HepG2 (cell line): ENCODE measurements around the gene ACKR4. TPM values are rescaled to one million over a fixed set of nuclear protein-coding genes. Genes with fewer than 3 reads are reported as not detected.

Experiments
- ATAC-seq: fragments of 200-7000 bp; cut with Tn5 transposase; 3 replicates; pipeline ENCODE4 v1.9.1; 2020; ENCODE audit warnings: mild to moderate bottlenecking, moderate library complexity
- BruUV-seq: library from RNA; stranded (reverse); fragments of 400-500 nt; replicated peaks from 2 replicates; lab custom pipeline; 2021; lab: Mats Ljungman, UMichigan
- CTCF ChIA-PET: fragments of 300-600 bp; formaldehyde crosslinking; extraction: SDS; loops from one replicate; lab custom pipeline; 2021; ENCODE audit warnings: low total read pairs, inconsistent platforms, low intra/inter-chr PET ratio; lab: Yijun Ruan, JAX
- POLR2A ChIA-PET: fragments of 350-600 bp; sonication (Branson Sonifier 250); formaldehyde crosslinking; loops from one replicate; lab custom pipeline; 2020; ENCODE audit warnings: antibody characterized with exemption, inconsistent platforms; lab: Yijun Ruan, JAX
- DNase-seq: peaks from one replicate; pipeline ENCODE4 v3.0.0-alpha.2; 2015; ENCODE audit warnings: low spot score
- FAIRE-seq: peaks from 3 replicates; lab custom pipeline; 2011; peaks lifted over from hg19 to GRCh38; lab: Jason Lieb, UNC
- H2AFZ ChIP-seq: one replicate; pipeline ENCODE4 v1.6.1; 2011; ENCODE audit warnings: low read length, inconsistent platforms
- H3K27ac ChIP-seq: fragments of 300-600 bp; 3 replicates; pipeline ENCODE4 v1.8.0; 2011; ENCODE audit warnings: mixed run types, mild to moderate bottlenecking, mixed read lengths, low read length, inconsistent platforms; ENCODE audit not compliant: insufficient read depth; ENCODE audit errors: extremely low read length
- H3K27me3 ChIP-seq, 2 experiments: fragments of 200-600 bp in 1 of 2; 2 replicates in 1 of 2; 3 replicates in 1 of 2; pipeline versions ENCODE4 v1.6.0 to v1.8.0; 2011; ENCODE audit warnings: low read length in 2 of 2, mild to moderate bottlenecking in 2 of 2, moderate library complexity in 2 of 2, inconsistent platforms in 1 of 2; ENCODE audit not compliant: insufficient read depth in 2 of 2, control insufficient read depth in 1 of 2
- H3K36me3 ChIP-seq, 2 experiments: fragments of 200-600 bp in 1 of 2; replicated peaks in 1 of 2; 2 replicates in 1 of 2; 3 replicates in 1 of 2; pipeline versions ENCODE4 v1.5.1 to v1.8.0; 2011; ENCODE audit warnings: low read length in 2 of 2, inconsistent platforms in 1 of 2; ENCODE audit not compliant: insufficient read depth in 2 of 2, control insufficient read depth in 1 of 2
- H3K4me1 ChIP-seq: 2 replicates; pipeline ENCODE4 v1.5.1; 2012; ENCODE audit warnings: low read length, inconsistent platforms; ENCODE audit not compliant: insufficient read depth
- H3K4me2 ChIP-seq: 2 replicates; pipeline ENCODE4 v1.6.0; 2011; ENCODE audit warnings: low read depth, low read length, inconsistent platforms
- H3K4me3 ChIP-seq, 3 experiments: fragments of 200-600 bp in 1 of 3; sonication (generic), shearing (Covaris generic) in 1 of 3; replicated peaks in 1 of 3; 2 replicates each; pipeline ENCODE4 v1.5.1; 2011 to 2016; ENCODE audit warnings: low read length in 3 of 3, inconsistent platforms in 2 of 3, low read depth in 2 of 3, mild to moderate bottlenecking in 2 of 3, control low read depth in 1 of 3, mixed read lengths in 1 of 3; ENCODE audit not compliant: insufficient read depth in 1 of 3
- H3K79me2 ChIP-seq: one replicate; pipeline ENCODE4 v1.6.1; 2011; ENCODE audit warnings: low read length, inconsistent platforms; ENCODE audit not compliant: insufficient read depth
- H3K9ac ChIP-seq: 2 replicates; pipeline ENCODE4 v1.6.0; 2011; ENCODE audit warnings: mild to moderate bottlenecking, low read depth, low read length, inconsistent platforms; ENCODE audit not compliant: insufficient read depth
- H3K9me3 ChIP-seq: 2 replicates; pipeline ENCODE4 v1.5.1; 2012; ENCODE audit warnings: mild to moderate bottlenecking, low read length
- H4K20me1 ChIP-seq: 2 replicates; pipeline ENCODE4 v1.6.0; 2011; ENCODE audit warnings: inconsistent platforms, mild to moderate bottlenecking, low read length, moderate library complexity; ENCODE audit not compliant: insufficient read depth
- E2F1 ChIP-seq: sonication (generic); formaldehyde crosslinking; IDR thresholded peaks from 2 replicates; pipeline ENCODE4 v1.5.0; 2020; ENCODE audit warnings: missing genetic modification reagents
- FOXP4 ChIP-seq: sonication (generic); formaldehyde crosslinking; IDR thresholded peaks from 2 replicates; pipeline ENCODE4 v1.4.0; 2020; ENCODE audit warnings: missing genetic modification reagents
- GPBP1L1 ChIP-seq: sonication (generic); formaldehyde crosslinking; IDR thresholded peaks from 2 replicates; pipeline ENCODE4 v1.5.0; 2020; ENCODE audit warnings: mild to moderate bottlenecking, missing genetic modification reagents
- NFE2L2 ChIP-seq: fragments of 150-350 bp; IDR thresholded peaks from 2 replicates; pipeline ENCODE4 v1.6.1; 2014; ENCODE audit warnings: low read length
- ONECUT2 ChIP-seq: sonication (generic); formaldehyde crosslinking; IDR thresholded peaks from 2 replicates; pipeline ENCODE4 v1.4.0; 2020; ENCODE audit warnings: missing genetic modification reagents
- POLR2A ChIP-seq, 2 experiments: IDR thresholded peaks; 2 replicates each; pipeline ENCODE4 v1.6.1; 2011; ENCODE audit warnings: low read depth in 2 of 2, low read length in 2 of 2, mild to moderate bottlenecking in 1 of 2, moderate library complexity in 1 of 2; ENCODE audit not compliant: insufficient read depth in 1 of 2
- PRDM15 ChIP-seq: sonication (generic); formaldehyde crosslinking; IDR thresholded peaks from 2 replicates; pipeline ENCODE4 v1.4.0; 2020; ENCODE audit warnings: missing genetic modification reagents
- ZNF20 ChIP-seq: sonication (generic); formaldehyde crosslinking; IDR thresholded peaks from 2 replicates; pipeline ENCODE4 v1.4.0; 2020; ENCODE audit warnings: mild to moderate bottlenecking, moderate library complexity, missing genetic modification reagents
- ZNF670 ChIP-seq: sonication (generic); formaldehyde crosslinking; IDR thresholded peaks from 2 replicates; pipeline ENCODE4 v1.8.0; 2022; ENCODE audit warnings: mild to moderate bottlenecking, missing genetic modification reagents, borderline replicate concordance
- WGBS: methylation state at CpG from one replicate; pipeline ENCODE4 v1.1.6; 2017; ENCODE audit warnings: low lambda C conversion rate; 5-methylcytosine and 5-hydroxymethylcytosine counted together
- in situ Hi-C: cut with HindIII; loops from 2 replicates; pipeline ENCODE4 v1.10.0; 2017; ENCODE audit warnings: low pct_unique_long_range_greater_than_20kb; ENCODE audit not compliant: extremely low pct_ligation_motif_present
- intact Hi-C: fragments of 100-400 bp; cut with micrococcal nuclease; formaldehyde crosslinking; loops from one replicate; pipeline ENCODE4 v1.10.0; 2022; ENCODE audit not compliant: unreplicated experiment
- polyA plus RNA-seq, 8 experiments: library from polyadenylated mRNA; depleted of rRNA in 3 of 8; stranded (reverse) in 7 of 8; unstranded in 1 of 8; fragments of >200 nt; fragmentation: Illumina TruSeq in 4 of 8; extraction: Trizol in 4 of 8; gene quantifications; 2 replicates each; pipeline versions ENCODE4 v1.2.1 to v1.2.3, GENCODE V29; 2011 to 2016; ENCODE audit warnings: low read depth in 4 of 8, missing spikeins in 1 of 8, mixed read lengths in 1 of 8; ENCODE audit not compliant: insufficient read depth in 1 of 8
- total RNA-seq, 5 experiments: library from RNA; depleted of rRNA; stranded (reverse); fragments of >200 nt; fragmentation: Illumina TruSeq; extraction: Trizol; gene quantifications; 2 replicates each; pipeline ENCODE4 v1.2.3, GENCODE V29; 2016; ENCODE audit warnings: low read depth in 1 of 5

The ACKR4 gene
- total and polyA plus RNA-seq, 2 of the 13 experiments (the other 11 are each of a cell fraction or from before 2014, with no cell fraction given): 0.16 TPM; not detected in 1

GRCh38 chr3:132596326-132596725, 744 bp upstream of the ACKR4 start (continued):
- no peak for TF ChIP-seq PRDM15 (CRISPR knock-in tag)
- no peak for TF ChIP-seq NFE2L2
- no peak for TF ChIP-seq FOXP4 (CRISPR knock-in tag)
- TF ChIP-seq GPBP1L1: no peak

GRCh38 chr3:132597660-132598059, 590 bp downstream of the ACKR4 start:
- Histone ChIP-seq H3K4me3 (no peak overlapping the region), H2AFZ (no peak overlapping the region), H3K27ac (no peak overlapping the region), H3K9me3 (no peaks in the 10 kb centered on the region), H3K27me3 (no peaks in the 10 kb centered on the region), H3K36me3 (peaks cover 0 to 10% of the 10 kb centered on the region in 2 experiments; a peak in 2 of 5 replicates), H3K4me2 (no peak overlapping the region), H3K9ac (no peak overlapping the region), H3K79me2 (no peaks in the 10 kb centered on the region), H4K20me1 (no peaks in the 10 kb centered on the region), H3K4me1 (peaks cover 7% of the 10 kb centered on the region; the same call in 1 of the 2 replicates)
- no peak for FAIRE-seq
- POLR2A ChIA-PET: no interaction called here
- ATAC-seq: no peak
- CTCF ChIA-PET: no interaction called here
- DNase-seq: no peak
- in situ Hi-C loops (no loop called here), intact Hi-C loops (no loop called here)
- BruUV-seq: no TSS peak
- 91% methylated on average over 2 of the region's 2 CpGs for WGBS
- TF ChIP-seq ONECUT2 (CRISPR knock-in tag) (no peak), POLR2A (IDR thresholded peaks at IDR 0.05; ENCODE audit: insufficient read depth in 1 of 2, low read depth in 2 of 2, low read length in 2 of 2) (no peak), E2F1 (no peak), ZNF670 (CRISPR knock-in tag) (no peak), ZNF20 (no peak)
